Suprapubic skin (tissue), 4 donors: ENCODE measurements around the gene THUMPD3. TPM values are rescaled to one million over a fixed set of nuclear protein-coding genes. Genes with fewer than 3 reads are reported as not detected.
A peak's percentile ranks its signal among the peaks of the same experiment; 100 is the strongest.

Source experiments
- DNase-seq, 2 donors: peaks; one replicate each; pipeline ENCODE4 v3.0.0-alpha.2; 2019; ENCODE audit warnings: low spot score in 2 of 2
- H3K27ac ChIP-seq: fragments of 200-600 bp; sonication (generic); one replicate; pipeline ENCODE4 v1.5.1; 2019
- H3K27me3 ChIP-seq: fragments of 200-600 bp; sonication (generic); one replicate; pipeline ENCODE4 v1.5.1; 2019
- H3K36me3 ChIP-seq: fragments of 200-600 bp; sonication (generic); one replicate; pipeline ENCODE4 v1.5.1; 2019
- H3K4me1 ChIP-seq: fragments of 200-600 bp; sonication (generic); one replicate; pipeline ENCODE4 v1.5.1; 2019
- H3K4me3 ChIP-seq: fragments of 200-600 bp; sonication (generic); one replicate; pipeline ENCODE4 v1.5.1; 2019; ENCODE audit warnings: mild to moderate bottlenecking
- H3K9me3 ChIP-seq: fragments of 200-600 bp; sonication (generic); one replicate; pipeline ENCODE4 v1.5.1; 2019
- EP300 ChIP-seq: sonication (generic); formaldehyde crosslinking; IDR thresholded peaks from one replicate; pipeline ENCODE4 v1.6.1; 2017; ENCODE audit warnings: antibody characterized with exemption
- POLR2A ChIP-seq, 2 donors: fragments of 450-650 bp; IDR thresholded peaks; one replicate each; pipeline ENCODE4 v1.6.1; 2017; ENCODE audit warnings: antibody characterized with exemption in 2 of 2, mild to moderate bottlenecking in 2 of 2, moderate library complexity in 2 of 2
- POLR2AphosphoS5 ChIP-seq, 3 donors: sonication (generic); formaldehyde crosslinking; IDR thresholded peaks; one replicate each; pipeline ENCODE4 v1.6.1; 2017; ENCODE audit warnings: antibody characterized with exemption in 3 of 3
- WGBS: methylation state at CpG from one replicate; pipeline ENCODE4 v1.1.5; 2018; 5-methylcytosine and 5-hydroxymethylcytosine counted together
- total RNA-seq, 4 donors: library from RNA; depleted of rRNA; stranded (reverse); fragments of >200 nt; gene quantifications; one replicate each; pipeline ENCODE4 v1.1.0, GENCODE V29; 2016
- TF ChIP-seq, protein P1 (sequence below), 2 donors: fragments of 200-600 bp in 1 of 2; fragments of 450-650 bp in 1 of 2; sonication (generic) in 1 of 2; IDR thresholded peaks; one replicate each; pipeline ENCODE4 v1.5.1; 2016 to 2019; ENCODE audit warnings: antibody characterized with exemption in 2 of 2, mild to moderate bottlenecking in 1 of 2, moderate library complexity in 1 of 2

The THUMPD3 gene
- total RNA-seq, 4 donors from 2014 or later, result 14.2 to 39.0 (median 27.5) TPM

DNA sequence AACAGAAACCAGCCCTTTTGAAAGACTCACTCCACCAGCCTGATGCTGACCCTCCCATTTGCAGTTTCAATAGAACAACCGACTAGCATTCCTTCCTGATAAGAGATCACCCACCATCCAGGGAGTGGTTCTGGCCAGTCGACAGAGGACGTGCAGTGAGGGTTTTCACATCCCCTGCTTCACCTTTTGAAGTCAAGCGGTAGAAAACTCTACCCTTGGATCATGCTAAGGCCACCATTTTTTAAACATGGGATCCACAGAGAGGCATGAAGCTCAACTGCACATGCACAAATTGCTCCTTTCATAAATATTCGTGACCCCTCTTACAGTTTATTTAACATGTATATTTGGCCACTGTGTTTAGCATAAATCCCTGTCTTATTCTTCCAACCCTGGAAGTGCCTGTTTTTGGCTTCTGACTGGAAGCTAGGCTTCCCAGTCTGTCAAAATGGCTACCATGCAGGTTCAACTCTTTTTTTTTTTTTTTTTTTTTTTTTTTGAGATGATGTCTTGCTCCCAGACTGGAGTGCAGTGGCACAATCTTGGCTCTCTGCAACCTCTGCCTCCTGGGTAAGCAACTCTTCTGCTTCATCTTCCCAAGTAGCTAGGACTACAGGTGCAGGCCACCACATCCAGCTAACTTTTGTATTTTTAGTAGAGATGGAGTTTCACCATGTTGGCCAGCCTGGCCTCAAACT lies 1.0 kb upstream of the THUMPD3 start:
- H3K27me3 ChIP-seq, result no peaks in the 10 kb centered on the region
- H3K4me1 ChIP-seq, result peaks cover 23% of the 10 kb centered on the region
- WGBS, result 91% methylated on average over 4 of the region's 5 CpGs
- no peaks in the 10 kb centered on the region for H3K9me3 ChIP-seq
- TF ChIP-seq POLR2A (IDR thresholded peaks at IDR 0.05) (no peak), EP300 (no peak), POLR2AphosphoS5 (IDR thresholded peaks at IDR 0.05) (no peak)
- TF ChIP-seq, protein P1, sequence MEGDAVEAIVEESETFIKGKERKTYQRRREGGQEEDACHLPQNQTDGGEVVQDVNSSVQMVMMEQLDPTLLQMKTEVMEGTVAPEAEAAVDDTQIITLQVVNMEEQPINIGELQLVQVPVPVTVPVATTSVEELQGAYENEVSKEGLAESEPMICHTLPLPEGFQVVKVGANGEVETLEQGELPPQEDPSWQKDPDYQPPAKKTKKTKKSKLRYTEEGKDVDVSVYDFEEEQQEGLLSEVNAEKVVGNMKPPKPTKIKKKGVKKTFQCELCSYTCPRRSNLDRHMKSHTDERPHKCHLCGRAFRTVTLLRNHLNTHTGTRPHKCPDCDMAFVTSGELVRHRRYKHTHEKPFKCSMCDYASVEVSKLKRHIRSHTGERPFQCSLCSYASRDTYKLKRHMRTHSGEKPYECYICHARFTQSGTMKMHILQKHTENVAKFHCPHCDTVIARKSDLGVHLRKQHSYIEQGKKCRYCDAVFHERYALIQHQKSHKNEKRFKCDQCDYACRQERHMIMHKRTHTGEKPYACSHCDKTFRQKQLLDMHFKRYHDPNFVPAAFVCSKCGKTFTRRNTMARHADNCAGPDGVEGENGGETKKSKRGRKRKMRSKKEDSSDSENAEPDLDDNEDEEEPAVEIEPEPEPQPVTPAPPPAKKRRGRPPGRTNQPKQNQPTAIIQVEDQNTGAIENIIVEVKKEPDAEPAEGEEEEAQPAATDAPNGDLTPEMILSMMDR (IDR thresholded peaks at IDR 0.05), result no peak
- no peak for DNase-seq
- H3K27ac ChIP-seq, result no peak overlapping the region
- H3K36me3 ChIP-seq, result peaks cover 16% of the 10 kb centered on the region
- peak overlapping the region; percentile 69 for H3K4me3 ChIP-seq

DNA sequence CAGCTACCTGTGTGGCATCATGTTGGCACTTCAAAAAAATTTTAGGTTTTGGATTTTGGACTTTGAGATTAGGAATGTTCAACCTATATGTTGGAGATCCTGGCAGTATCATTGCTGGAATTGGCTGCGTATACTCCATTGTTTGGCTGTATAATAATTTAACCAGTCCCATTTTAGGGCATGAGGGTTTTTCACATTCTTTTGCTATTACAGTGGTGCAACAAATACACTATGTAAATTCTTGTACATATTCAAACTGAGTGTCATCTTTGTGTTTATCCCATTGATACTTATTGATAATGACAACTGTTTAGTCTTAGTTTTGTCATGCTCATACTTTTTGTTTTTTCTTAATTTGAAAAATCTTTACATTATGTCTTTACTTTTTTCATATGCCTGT lies 6.7 kb downstream of the THUMPD3 start:
- H3K4me3 ChIP-seq, result no peak overlapping the region
- WGBS, result 94% methylated on average over 1 of the region's 1 CpG
- DNase-seq, result no peak
- H3K27ac ChIP-seq, result no peak overlapping the region
- H3K4me1 ChIP-seq, result peaks cover 5% of the 10 kb centered on the region
- no peaks in the 10 kb centered on the region for H3K27me3 ChIP-seq
- TF ChIP-seq POLR2A (IDR thresholded peaks at IDR 0.05), result no peak
- no peak for TF ChIP-seq EP300
- H3K36me3 ChIP-seq, result peaks cover 91% of the 10 kb centered on the region
- no peaks in the 10 kb centered on the region for H3K9me3 ChIP-seq

DNA sequence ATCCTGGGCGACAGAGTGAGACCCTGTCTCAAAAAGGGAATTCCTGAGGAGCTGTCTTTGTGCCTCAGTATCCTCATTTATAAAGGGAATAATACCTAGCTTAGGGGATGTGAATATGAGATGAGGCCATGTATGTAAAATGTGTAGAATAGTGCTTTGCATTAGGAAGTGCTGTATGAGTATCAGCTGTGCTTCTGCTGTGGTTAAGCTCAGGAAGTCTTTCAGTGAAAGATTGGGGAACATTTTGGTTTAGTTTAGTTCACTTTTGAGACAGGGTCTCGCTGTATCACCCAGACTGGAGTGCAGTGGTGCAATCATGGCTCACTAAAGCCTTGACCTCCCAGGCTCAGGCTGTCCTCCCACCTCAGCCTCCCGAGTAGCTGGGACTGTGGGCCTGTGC lies 10.6 kb downstream of the THUMPD3 start:
- Histone ChIP-seq H3K36me3 (peaks cover 96% of the 10 kb centered on the region), H3K27me3 (no peaks in the 10 kb centered on the region), H3K4me3 (no peak overlapping the region), H3K9me3 (no peaks in the 10 kb centered on the region), H3K4me1 (no peaks in the 10 kb centered on the region), H3K27ac (no peak overlapping the region)
- TF ChIP-seq EP300, result no peak
- TF ChIP-seq POLR2A (IDR thresholded peaks at IDR 0.05), result no peak
- TF ChIP-seq, protein P1 (IDR thresholded peaks at IDR 0.05), result no peak
- TF ChIP-seq POLR2AphosphoS5 (IDR thresholded peaks at IDR 0.05), result no peak
- WGBS, result 89% methylated on average over 3 of the region's 3 CpGs
- no peak for DNase-seq

DNA sequence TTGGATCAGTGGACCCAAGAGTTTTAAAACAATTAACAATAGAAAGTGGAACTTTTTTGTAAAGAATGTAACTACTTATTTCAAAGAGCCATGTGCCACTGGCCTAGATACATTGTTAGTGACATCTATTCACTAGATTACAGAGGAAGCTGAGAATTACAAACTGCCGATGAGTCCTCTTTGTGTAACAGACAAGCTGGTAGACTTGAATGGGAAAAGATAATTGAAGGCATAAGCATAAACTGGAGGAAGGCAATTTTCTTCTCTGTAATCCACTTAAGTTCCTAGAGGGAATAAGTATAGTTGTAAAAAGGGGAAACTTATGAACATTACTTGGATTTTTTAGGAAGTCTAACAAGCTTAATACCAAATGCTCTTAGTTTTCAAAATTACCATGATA lies 15.1 kb downstream of the THUMPD3 start:
- no peak for DNase-seq
- Histone ChIP-seq H3K9me3 (no peaks in the 10 kb centered on the region), H3K27me3 (no peaks in the 10 kb centered on the region), H3K27ac (no peak overlapping the region), H3K36me3 (peaks cover 78% of the 10 kb centered on the region), H3K4me3 (no peak overlapping the region), H3K4me1 (no peaks in the 10 kb centered on the region)
- TF ChIP-seq EP300, result no peak
- no peak for TF ChIP-seq POLR2AphosphoS5 (IDR thresholded peaks at IDR 0.05)
- TF ChIP-seq, protein P1 (IDR thresholded peaks at IDR 0.05), result no peak
- no peak for TF ChIP-seq POLR2A (IDR thresholded peaks at IDR 0.05)
- 97% methylated on average over 1 of the region's 1 CpG for WGBS

DNA sequence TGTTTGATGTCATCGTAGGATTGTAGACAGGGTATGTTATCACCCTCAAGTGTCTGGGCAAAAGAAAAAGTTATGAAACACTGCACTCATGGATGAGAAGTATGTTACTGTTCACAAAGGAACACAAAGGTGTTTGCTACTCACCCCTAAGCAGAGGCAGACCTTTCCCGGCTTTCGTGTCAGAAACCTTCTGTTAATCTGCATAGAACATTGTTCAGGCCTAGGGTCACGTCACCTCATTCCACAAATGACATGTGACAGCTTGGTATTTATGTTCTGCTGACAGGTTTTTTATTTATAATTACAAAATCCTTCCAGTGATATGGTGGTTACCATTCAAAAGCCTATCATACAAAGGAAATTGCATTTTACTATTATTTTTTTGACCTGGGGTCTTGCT lies 16.5 kb downstream of the THUMPD3 start:
- DNase-seq, result no peak
- WGBS, result 51% methylated on average over 4 of the region's 4 CpGs
- TF ChIP-seq POLR2A (IDR thresholded peaks at IDR 0.05) (no peak), EP300 (no peak), POLR2AphosphoS5 (IDR thresholded peaks at IDR 0.05) (no peak)
- TF ChIP-seq, protein P1 (IDR thresholded peaks at IDR 0.05), result no peak
- Histone ChIP-seq H3K27ac (no peak overlapping the region), H3K36me3 (peaks cover 78% of the 10 kb centered on the region), H3K27me3 (no peaks in the 10 kb centered on the region), H3K4me3 (no peak overlapping the region), H3K4me1 (no peaks in the 10 kb centered on the region), H3K9me3 (no peaks in the 10 kb centered on the region)
